Neural progenitor cell (in vitro differentiated cells): ENCODE data around the gene ZNF638. TPM values are rescaled to one million over a fixed set of nuclear protein-coding genes. Genes with fewer than 3 reads are reported as not detected.

Experiments
- DNase-seq: peaks from one replicate; pipeline ENCODE4 v3.0.0-alpha.2; 2016; ENCODE audit warnings: low spot score
- H2AFZ ChIP-seq: fragments of 200-600 bp; sonication (generic); replicated peaks from 2 replicates; pipeline ENCODE4 v1.6.1; 2016; ENCODE audit warnings: antibody characterized with exemption
- H3F3A ChIP-seq: fragments of 200-600 bp; sonication (generic); 2 replicates; pipeline ENCODE4 v1.6.1; 2016; ENCODE audit warnings: antibody characterized with exemption, low read depth
- H3K27ac ChIP-seq: fragments of 200-600 bp; sonication (generic); 2 replicates; pipeline ENCODE4 v1.5.1; 2016; ENCODE audit warnings: mild to moderate bottlenecking
- H3K27me3 ChIP-seq: fragments of 200-600 bp; sonication (generic); 2 replicates; pipeline ENCODE4 v1.6.1; 2016; ENCODE audit warnings: mild to moderate bottlenecking, moderate library complexity
- H3K36me3 ChIP-seq: fragments of 200-600 bp; sonication (generic); 2 replicates; pipeline ENCODE4 v1.5.1; 2016
- H3K4me1 ChIP-seq: fragments of 200-600 bp; sonication (generic); 2 replicates; pipeline ENCODE4 v1.6.1; 2016; ENCODE audit warnings: mixed run types
- H3K4me2 ChIP-seq: fragments of 200-600 bp; sonication (generic); 2 replicates; pipeline ENCODE4 v1.6.1; 2016
- H3K4me3 ChIP-seq: fragments of 200-600 bp; sonication (generic); 2 replicates; pipeline ENCODE4 v1.5.1; 2016
- H3K79me2 ChIP-seq: fragments of 200-600 bp; sonication (generic); 2 replicates; pipeline ENCODE4 v1.6.1; 2016; ENCODE audit warnings: low read depth
- H3K9ac ChIP-seq: fragments of 200-600 bp; sonication (generic); 2 replicates; pipeline ENCODE4 v1.6.1; 2016
- H3K9me3 ChIP-seq: fragments of 200-600 bp; sonication (generic); 2 replicates; pipeline ENCODE4 v1.5.1; 2016; ENCODE audit warnings: low read depth
- H4K20me1 ChIP-seq: fragments of 200-600 bp; sonication (generic); 2 replicates; pipeline ENCODE4 v1.6.1; 2016; ENCODE audit warnings: low read depth
- H3K27ac Mint-ChIP-seq: 3 replicates; pipeline ENCODE4 v1.8.0; 2021; ENCODE audit warnings: mixed read lengths
- H3K27me3 Mint-ChIP-seq: 2 replicates; pipeline ENCODE4 v1.8.0; 2022; ENCODE audit warnings: low read depth, mild to moderate bottlenecking, inconsistent platforms, moderate library complexity, mixed read lengths; ENCODE audit not compliant: insufficient read depth
- H3K36me3 Mint-ChIP-seq: 3 replicates; pipeline ENCODE4 v1.8.0; 2021; ENCODE audit warnings: mixed read lengths
- H3K4me1 Mint-ChIP-seq: 3 replicates; pipeline ENCODE4 v1.8.0; 2021; ENCODE audit warnings: mixed read lengths
- H3K4me3 Mint-ChIP-seq: 3 replicates; pipeline ENCODE4 v1.8.0; 2021; ENCODE audit warnings: mild to moderate bottlenecking, moderate library complexity, mixed read lengths
- H3K9me3 Mint-ChIP-seq: 3 replicates; pipeline ENCODE4 v1.8.0; 2020; ENCODE audit warnings: mixed read lengths
- EZH2 ChIP-seq: fragments of 200-600 bp; sonication (generic); IDR thresholded peaks from 2 replicates; pipeline ENCODE4 v1.6.1; 2017; ENCODE audit warnings: antibody characterized with exemption, mild to moderate bottlenecking, moderate library complexity
- EZH2phosphoT487 ChIP-seq: fragments of 200-600 bp; sonication (generic); IDR thresholded peaks from 2 replicates; pipeline ENCODE4 v1.6.1; 2017; ENCODE audit warnings: antibody characterized with exemption
- total RNA-seq: library from RNA; depleted of rRNA; stranded (reverse); fragments of >200 nt; gene quantifications from 2 replicates; pipeline ENCODE4 v1.2.3, GENCODE V29; 2015; ENCODE audit warnings: low replicate concordance
- TF ChIP-seq, protein P1 (sequence below): fragments of 200-600 bp; sonication (generic); IDR thresholded peaks from 2 replicates; pipeline ENCODE4 v1.5.1; 2017; ENCODE audit warnings: antibody characterized with exemption, mild to moderate bottlenecking

Gene ZNF638
- total RNA-seq, 1 donor from 2014 or later = 362 TPM

DNA sequence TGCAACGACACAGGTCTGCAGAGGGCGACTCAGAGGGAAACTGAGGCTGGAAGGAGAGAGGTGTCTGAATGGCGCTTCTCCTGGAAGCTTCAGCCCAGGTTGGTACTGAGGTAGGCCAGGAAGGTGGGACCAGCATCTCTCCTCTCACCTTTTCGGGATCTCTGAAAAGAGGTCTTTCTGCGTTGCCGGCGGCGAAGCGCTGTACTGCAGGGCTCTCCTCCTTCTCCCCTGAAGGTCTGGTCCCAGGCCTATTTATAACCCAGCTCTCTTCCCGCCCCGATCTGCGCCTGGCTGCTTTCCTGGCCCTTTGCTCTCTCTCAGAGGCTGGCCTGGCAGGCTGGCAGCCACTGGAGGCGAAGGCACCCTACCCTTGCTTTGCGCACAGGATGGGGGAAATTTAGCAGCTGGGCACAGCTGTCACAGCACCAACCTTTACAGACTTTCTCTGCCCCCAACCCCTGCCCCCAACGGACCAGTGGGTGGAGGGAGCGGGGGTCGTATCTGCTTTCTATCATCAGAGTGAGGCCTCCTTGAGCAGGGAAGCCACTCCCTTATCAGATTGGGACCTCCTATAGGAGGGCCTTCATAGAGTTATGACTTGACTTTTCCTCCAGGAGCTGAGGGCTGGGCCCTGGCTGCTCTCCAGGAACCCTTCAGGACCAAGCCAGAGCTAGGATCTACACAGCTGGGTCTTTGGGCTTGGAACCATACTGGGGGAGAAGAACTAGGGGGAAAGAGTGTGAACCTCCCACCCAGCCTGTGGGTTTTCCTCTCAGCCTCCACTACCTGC, 122.8 kb downstream of the ZNF638 start:
- Histone ChIP-seq H3K27me3 (peaks cover 40% of the 10 kb centered on the region), H3K4me3 (peak overlapping the region; percentile 51), H3F3A (peaks cover 26% of the 10 kb centered on the region), H3K9ac (no peak overlapping the region), H3K9me3 (no peaks in the 10 kb centered on the region), H3K4me2 (peak overlapping the region; percentile 95), H3K4me1 (peaks cover 32% of the 10 kb centered on the region), H3K79me2 (no peaks in the 10 kb centered on the region), H3K27ac (no peak overlapping the region), H3K36me3 (no peaks in the 10 kb centered on the region), H4K20me1 (peaks cover 5% of the 10 kb centered on the region), H2AFZ (peak overlapping the region; percentile 89)
- H3K4me1 Mint-ChIP-seq = peaks cover 32% of the 10 kb centered on the region
- H3K27ac Mint-ChIP-seq = no peak overlapping the region
- peaks cover 2% of the 10 kb centered on the region for H3K9me3 Mint-ChIP-seq
- peak overlapping the region; percentile 66 for H3K4me3 Mint-ChIP-seq
- H3K36me3 Mint-ChIP-seq = no peaks in the 10 kb centered on the region
- no peak for TF ChIP-seq EZH2
- TF ChIP-seq EZH2phosphoT487 = peak; percentile 3
- TF ChIP-seq, protein P1, sequence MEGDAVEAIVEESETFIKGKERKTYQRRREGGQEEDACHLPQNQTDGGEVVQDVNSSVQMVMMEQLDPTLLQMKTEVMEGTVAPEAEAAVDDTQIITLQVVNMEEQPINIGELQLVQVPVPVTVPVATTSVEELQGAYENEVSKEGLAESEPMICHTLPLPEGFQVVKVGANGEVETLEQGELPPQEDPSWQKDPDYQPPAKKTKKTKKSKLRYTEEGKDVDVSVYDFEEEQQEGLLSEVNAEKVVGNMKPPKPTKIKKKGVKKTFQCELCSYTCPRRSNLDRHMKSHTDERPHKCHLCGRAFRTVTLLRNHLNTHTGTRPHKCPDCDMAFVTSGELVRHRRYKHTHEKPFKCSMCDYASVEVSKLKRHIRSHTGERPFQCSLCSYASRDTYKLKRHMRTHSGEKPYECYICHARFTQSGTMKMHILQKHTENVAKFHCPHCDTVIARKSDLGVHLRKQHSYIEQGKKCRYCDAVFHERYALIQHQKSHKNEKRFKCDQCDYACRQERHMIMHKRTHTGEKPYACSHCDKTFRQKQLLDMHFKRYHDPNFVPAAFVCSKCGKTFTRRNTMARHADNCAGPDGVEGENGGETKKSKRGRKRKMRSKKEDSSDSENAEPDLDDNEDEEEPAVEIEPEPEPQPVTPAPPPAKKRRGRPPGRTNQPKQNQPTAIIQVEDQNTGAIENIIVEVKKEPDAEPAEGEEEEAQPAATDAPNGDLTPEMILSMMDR = no peak
- DNase-seq = no peak
- H3K27me3 Mint-ChIP-seq = peaks cover 23% of the 10 kb centered on the region

DNA sequence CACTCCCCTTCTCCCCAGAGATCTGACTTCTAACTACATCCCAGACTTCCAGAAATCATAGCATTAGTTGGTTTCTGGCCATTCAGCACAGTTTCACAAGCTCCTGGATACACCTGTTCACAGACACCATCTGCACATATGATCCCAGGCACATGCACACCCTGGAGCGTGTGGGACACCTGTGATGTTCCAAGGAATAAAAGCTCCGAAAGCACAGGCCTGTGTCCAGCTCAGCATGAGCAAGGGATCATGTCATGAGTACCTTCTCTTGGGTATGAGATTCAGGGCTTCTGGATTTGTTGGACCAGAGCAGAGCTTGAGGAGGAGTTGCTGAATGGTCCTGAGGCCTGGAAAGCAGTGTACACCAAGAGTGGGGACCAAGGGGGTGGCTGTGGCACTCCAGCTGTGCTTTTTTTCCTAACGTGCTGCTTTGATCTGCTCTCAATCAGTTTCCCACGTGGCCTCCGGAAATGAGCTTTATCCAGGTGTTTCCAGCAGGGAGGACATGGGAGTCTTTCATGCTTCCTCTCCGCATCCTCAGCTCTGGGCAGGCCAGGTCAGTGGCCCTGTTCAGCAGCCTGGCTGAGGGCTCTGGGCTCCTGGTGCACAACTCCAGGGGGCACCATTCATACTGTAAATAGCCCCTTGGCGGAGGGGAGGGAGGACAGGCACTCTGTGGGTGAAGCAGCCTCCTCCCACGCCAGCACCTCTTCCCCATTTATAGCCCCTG, 123.6 kb downstream of the ZNF638 start:
- H3K27ac ChIP-seq = no peak overlapping the region
- peaks cover 35% of the 10 kb centered on the region for H3K4me1 Mint-ChIP-seq
- no peak for DNase-seq
- peaks cover 2% of the 10 kb centered on the region for H3K9me3 Mint-ChIP-seq
- no peaks in the 10 kb centered on the region for H3K36me3 Mint-ChIP-seq
- H3K27me3 Mint-ChIP-seq = peaks cover 23% of the 10 kb centered on the region
- H3K79me2 ChIP-seq = no peaks in the 10 kb centered on the region
- H3K27me3 ChIP-seq = peaks cover 40% of the 10 kb centered on the region
- peaks cover 5% of the 10 kb centered on the region for H4K20me1 ChIP-seq
- peak overlapping the region; percentile 66 for H3K4me3 Mint-ChIP-seq
- H3K4me3 ChIP-seq = no peak overlapping the region
- H3K9me3 ChIP-seq = no peaks in the 10 kb centered on the region
- no peak overlapping the region for H2AFZ ChIP-seq
- peaks cover 26% of the 10 kb centered on the region for H3F3A ChIP-seq
- H3K9ac ChIP-seq = no peak overlapping the region
- H3K27ac Mint-ChIP-seq = peak overlapping the region; percentile 48
- H3K4me2 ChIP-seq = peak overlapping the region; percentile 37
- no peak for TF ChIP-seq EZH2
- TF ChIP-seq EZH2phosphoT487 = no peak
- TF ChIP-seq, protein P1 = no peak
- H3K4me1 ChIP-seq = peaks cover 32% of the 10 kb centered on the region
- no peaks in the 10 kb centered on the region for H3K36me3 ChIP-seq

DNA sequence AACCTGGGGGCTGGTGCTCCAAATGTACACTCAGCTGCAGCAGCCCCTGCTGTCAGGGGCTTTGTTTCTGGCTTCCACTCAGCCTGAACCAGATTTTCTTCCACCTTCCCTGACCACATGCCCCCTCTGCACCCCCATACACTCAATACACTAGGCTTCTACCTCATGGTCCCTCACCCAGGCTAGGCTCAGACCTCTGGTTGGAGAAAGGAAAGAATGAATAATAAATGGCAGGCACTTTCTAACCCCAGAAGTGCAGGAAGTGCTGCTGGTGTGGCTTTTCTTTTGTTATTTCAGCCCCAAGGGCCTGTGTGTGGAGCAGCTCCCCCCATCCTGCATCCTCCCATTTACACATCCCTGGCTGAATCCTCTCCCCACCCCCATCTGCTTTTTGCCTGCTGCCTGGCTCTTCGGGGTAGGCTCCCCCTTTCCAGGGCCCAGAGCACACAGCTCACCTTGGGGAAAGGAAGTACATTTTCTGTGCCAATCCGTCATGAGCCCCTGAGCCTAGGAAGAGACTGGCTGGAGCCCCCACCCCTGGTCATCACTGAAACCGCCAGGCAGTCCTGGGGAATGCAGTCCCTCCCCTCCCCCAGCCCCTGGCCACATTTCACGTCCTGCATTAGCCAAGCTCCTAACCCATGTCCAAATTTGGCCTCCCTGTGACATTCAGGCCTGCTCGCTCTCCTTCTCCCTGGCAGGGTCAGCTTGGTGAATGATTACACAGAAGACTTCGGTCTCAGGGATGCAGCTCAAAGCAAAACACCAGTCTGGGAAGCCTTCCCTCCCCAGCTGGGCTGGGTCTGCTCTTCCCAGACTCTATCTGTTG, 124.4 kb downstream of the ZNF638 start:
- TF ChIP-seq EZH2phosphoT487 (no peak), EZH2 (no peak)
- TF ChIP-seq, protein P1 = no peak
- peaks cover 39% of the 10 kb centered on the region for H3K4me1 Mint-ChIP-seq
- peak overlapping the region; percentile 95 for H3K27ac Mint-ChIP-seq
- no peak overlapping the region for H3K27ac ChIP-seq
- H3K4me3 Mint-ChIP-seq = peak overlapping the region; percentile 15
- H3K27me3 ChIP-seq = peaks cover 41% of the 10 kb centered on the region
- no peaks in the 10 kb centered on the region for H3K36me3 Mint-ChIP-seq
- no peaks in the 10 kb centered on the region for H3K79me2 ChIP-seq
- H3F3A ChIP-seq = peaks cover 26% of the 10 kb centered on the region
- peaks cover 2% of the 10 kb centered on the region for H3K9me3 Mint-ChIP-seq
- H3K27me3 Mint-ChIP-seq = peaks cover 26% of the 10 kb centered on the region
- no peak for DNase-seq
- peaks cover 5% of the 10 kb centered on the region for H4K20me1 ChIP-seq
- no peaks in the 10 kb centered on the region for H3K9me3 ChIP-seq
- H3K4me3 ChIP-seq = no peak overlapping the region
- H3K9ac ChIP-seq = no peak overlapping the region
- peak overlapping the region; percentile 30 for H2AFZ ChIP-seq
- H3K36me3 ChIP-seq = no peaks in the 10 kb centered on the region
- H3K4me1 ChIP-seq = peaks cover 32% of the 10 kb centered on the region
- H3K4me2 ChIP-seq = peak overlapping the region; percentile 37
